ENCODE data around the gene CYTH3.
"Not testable (repeated sequence)": the region's sequence is repeated elsewhere in the genome, so short reads cannot be mapped to it uniquely, and the experiment has no call there.

Gene CYTH3

DNA sequence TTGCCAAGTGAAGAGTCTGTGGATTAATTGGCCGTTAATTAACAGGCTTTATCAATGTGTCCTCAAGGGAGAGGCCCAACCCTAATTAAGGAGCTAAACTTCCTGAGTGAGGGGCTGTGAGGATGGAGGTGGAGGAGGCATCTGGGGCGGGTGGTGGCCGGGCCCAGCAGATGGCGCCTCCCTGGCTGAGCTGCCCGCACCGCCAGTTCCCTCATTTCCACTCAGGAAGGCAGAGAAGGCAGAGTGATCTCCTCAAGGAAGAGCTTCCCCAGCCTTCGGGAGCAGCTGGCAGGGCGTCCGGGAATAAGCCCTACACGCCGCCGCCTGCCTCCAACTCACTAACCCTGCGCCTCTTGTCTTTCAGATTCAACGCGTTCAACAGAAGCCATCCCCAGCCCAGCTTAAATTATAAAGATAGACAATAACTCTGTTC lies 112.2 kb downstream of the CYTH3 start:
- Histone ChIP-seq H3K4me3 (no peak overlapping the region), H3K27ac (peak overlapping the region in 7 of 21 experiments; percentile 2 to 61 (median 37))

DNA sequence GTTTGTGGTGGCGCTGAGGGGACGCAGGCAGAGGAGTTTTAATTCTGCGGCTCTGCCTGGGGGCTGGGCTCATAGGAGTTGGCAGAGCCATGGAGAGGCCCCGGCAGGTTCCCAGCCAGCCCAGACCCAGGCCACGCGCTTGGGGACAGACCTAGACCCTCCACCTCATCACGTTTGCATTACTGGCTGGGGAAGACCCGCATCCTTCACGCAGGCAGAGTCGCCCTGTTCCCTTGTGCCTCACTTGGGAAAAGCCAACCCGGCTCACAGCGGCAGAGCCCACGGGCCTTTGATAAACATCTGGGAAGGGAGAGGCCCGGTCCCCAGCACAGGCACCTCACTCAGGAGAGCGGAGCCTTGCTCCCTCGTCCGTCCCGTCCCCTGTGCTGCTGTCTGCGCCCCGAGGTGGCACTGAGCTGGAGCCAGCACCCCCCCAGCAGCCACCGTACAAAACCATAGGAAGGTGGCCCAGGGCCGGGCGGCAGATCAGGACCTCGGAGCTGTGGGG lies 112.8 kb downstream of the CYTH3 start:
- Histone ChIP-seq H3K27ac (peak overlapping the region in 8 of 21 experiments; percentile 2 to 61 (median 40)), H3K4me3 (no peak overlapping the region)

DNA sequence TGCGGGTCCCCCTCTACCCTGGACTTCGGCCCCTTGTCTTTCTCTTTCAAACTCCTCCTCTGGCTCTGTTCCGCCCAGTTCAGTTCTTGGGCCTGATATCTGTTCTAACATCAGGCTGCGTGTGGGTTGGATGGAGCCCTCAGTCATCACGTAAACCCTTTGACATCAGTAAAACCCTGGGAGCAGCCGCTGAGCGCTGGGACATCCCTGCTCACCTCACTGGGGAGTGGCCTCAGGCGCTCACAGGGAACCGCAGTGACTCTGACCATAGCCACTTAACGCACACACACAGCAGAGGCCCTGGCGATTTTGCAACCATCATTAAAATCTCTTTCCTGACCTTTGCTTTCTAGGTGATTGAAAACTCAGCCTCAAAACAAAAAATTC lies 113.3 kb downstream of the CYTH3 start:
- Histone ChIP-seq H3K4me3 (no peak overlapping the region), H3K27ac (peak overlapping the region in 1 of 21 experiments; percentile 19)

DNA sequence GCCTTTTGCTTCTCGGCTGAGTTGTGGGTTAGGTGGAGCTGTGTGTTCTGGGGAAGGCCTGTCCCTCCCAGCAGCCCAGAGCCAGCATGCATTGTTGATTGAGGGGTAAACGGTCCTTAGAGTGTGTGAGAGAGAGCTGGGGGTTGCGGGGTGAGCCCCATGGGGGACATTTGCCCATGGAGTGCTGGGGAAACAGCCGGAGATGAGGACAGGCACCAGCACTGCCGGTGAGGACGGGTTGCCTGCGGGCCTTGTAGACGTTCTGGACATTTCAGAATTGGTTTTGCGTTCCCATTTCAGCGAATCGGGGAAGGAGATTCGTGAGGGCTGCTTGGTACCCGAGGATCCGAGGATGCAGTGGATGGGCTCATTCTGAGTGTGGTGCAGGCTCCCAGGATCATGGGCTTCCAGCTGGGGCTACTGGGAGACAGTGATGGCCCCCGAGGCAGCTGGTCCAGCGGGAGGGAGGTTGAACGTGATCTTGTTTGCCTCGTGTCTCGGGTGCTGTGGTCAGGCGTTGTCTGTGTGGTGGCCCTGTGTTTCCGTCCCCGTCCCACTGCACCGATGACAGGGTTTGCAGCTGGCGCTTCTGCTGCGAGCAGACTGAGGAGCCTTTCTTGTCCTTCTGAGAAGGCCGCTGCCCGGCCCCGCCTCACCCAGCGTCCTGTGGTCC lies 113.9 kb downstream of the CYTH3 start:
- Histone ChIP-seq H3K4me3 (no peak overlapping the region), H3K27ac (peak overlapping the region in 1 of 21 experiments; percentile 19)

DNA sequence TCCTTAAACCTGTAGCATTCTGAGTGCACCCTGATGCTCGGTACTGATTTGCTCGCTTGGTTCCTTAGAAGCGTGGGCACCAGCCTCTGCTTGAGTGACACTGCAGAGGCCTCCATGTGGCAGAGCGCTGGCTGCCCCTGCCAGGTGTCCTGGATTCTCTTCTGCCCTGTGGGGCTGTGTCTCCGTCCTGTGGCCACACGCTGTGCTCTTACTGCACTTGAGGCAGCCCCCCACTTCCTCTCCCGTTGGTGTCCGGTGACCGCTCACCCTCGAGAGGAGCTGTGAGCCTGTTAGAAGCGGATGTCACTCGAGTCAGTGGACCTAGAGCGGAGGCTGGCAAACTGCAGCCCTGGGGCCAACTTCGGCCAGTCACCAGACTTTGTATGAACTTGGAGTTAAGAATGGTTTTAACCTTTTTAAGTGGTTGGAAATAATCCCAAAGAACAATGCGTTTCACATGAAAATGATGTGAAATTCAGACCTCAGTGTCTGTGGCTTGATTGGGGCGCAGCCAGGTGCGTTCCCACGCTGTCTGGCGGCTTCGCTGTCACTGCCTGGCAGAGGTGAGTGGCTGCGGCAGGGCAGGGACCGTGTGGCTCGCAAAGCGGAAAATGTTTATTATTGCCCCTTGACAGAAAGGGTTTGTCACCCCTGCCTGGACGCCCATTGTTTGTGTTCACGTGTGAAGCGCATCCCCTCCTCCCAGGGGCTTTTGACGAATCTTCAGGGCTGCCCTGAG lies 114.6 kb downstream of the CYTH3 start:
- no peak overlapping the region for H3K4me3 ChIP-seq
- H3K27ac ChIP-seq, result no peak overlapping the region

DNA sequence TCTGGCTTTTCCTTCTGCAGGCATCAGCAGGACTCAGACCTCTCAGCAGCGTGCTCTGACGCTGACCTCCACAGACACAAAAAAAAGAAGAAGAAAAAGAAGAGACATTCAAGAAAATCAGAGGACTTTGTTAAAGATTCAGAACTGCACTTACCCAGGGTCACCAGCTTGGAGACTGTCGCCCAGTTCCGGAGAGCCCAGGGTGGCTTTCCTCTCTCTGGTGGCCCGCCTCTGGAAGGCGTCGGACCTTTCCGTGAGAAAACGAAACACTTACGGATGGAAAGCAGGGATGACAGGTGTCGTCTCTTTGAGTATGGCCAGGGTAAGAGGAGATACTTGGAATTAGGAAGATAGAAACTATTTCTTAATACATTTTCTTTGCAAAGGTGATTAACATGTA lies 115.7 kb downstream of the CYTH3 start:
- no peak overlapping the region for H3K4me3 ChIP-seq
- no peak overlapping the region for H3K27ac ChIP-seq

DNA sequence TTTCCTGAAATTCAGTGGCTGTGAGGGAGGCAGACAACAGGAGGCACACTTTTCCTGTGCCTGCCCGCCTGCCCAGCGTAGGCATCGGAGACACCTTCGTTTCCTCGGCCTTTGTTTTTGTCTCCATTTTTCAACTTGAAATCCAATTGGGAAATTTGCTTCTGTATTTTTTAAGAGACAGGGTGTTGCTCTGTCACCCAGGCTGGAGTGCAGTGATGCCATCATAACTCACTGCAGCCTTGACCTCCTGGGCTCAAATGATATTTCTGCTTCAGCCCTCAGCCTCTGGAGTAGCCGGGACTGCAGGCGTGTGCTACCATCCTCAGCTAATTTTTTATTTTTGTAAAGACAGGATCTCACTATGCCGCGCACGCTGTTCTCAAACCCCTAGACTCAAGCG lies 116.8 kb downstream of the CYTH3 start:
- no peak overlapping the region for H3K4me3 ChIP-seq
- no peak overlapping the region for H3K27ac ChIP-seq

DNA sequence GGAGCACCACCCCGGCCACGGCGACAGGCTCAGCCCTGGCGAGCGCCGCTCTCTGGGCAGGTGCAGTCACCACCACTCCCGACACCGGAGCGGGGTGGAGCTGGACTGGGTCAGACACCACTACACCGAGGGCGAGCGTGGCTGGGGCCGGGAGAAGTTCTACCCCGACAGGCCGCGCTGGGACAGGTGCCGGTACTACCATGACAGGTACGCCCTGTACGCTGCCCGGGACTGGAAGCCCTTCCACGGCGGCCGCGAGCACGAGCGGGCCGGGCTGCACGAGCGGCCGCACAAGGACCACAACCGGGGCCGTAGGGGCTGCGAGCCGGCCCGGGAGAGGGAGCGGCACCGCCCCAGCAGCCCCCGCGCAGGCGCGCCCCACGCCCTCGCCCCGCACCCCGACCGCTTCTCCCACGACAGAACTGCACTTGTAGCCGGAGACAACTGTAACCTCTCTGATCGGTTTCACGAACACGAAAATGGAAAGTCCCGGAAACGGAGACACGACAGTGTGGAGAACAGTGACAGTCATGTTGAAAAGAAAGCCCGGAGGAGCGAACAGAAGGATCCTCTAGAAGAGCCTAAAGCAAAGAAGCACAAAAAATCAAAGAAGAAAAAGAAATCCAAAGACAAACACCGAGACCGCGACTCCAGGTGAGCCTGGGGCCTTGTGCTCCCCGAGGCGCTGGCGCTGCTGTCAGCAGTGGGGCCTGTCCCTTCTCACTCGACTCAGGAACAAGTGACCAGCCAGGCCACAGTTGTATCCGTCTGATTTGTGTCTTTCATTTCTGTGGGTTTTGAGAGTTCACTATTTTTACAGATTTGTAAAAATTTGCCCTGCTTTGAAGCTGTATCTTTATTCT lies 117.7 kb downstream of the CYTH3 start:
- no peak overlapping the region for H3K4me3 ChIP-seq

DNA sequence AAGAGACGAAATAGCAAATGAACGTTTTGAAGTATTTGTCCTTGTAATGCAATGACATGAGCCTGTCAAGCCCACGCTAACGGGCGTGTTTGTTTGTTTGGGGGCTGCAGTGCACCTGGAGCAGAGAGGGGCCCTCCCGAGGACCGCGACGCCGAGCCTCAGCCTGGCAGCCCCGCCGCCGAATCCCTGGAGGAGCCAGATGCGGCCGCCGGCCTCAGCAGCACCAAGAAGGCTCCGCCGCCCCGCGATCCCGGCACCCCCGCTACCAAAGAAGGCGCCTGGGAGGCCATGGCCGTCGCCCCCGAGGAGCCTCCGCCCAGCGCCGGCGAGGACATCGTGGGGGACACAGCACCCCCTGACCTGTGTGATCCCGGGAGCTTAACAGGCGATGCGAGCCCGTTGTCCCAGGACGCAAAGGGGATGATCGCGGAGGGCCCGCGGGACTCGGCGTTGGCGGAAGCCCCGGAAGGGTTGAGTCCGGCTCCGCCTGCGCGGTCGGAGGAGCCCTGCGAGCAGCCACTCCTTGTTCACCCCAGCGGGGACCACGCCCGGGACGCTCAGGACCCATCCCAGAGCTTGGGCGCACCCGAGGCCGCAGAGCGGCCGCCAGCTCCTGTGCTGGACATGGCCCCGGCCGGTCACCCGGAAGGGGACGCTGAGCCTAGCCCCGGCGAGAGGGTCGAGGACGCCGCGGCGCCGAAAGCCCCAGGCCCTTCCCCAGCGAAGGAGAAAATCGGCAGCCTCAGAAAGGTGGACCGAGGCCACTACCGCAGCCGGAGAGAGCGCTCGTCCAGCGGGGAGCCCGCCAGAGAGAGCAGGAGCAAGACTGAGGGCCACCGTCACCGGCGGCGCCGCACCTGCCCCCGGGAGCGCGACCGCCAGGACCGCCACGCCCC lies 118.5 kb downstream of the CYTH3 start:
- no peak overlapping the region for H3K27ac ChIP-seq
- no peak overlapping the region for H3K4me3 ChIP-seq

More for the DNA sequence above, 117.7 kb downstream of the CYTH3 start:
- H3K27ac ChIP-seq, result no peak overlapping the region

DNA sequence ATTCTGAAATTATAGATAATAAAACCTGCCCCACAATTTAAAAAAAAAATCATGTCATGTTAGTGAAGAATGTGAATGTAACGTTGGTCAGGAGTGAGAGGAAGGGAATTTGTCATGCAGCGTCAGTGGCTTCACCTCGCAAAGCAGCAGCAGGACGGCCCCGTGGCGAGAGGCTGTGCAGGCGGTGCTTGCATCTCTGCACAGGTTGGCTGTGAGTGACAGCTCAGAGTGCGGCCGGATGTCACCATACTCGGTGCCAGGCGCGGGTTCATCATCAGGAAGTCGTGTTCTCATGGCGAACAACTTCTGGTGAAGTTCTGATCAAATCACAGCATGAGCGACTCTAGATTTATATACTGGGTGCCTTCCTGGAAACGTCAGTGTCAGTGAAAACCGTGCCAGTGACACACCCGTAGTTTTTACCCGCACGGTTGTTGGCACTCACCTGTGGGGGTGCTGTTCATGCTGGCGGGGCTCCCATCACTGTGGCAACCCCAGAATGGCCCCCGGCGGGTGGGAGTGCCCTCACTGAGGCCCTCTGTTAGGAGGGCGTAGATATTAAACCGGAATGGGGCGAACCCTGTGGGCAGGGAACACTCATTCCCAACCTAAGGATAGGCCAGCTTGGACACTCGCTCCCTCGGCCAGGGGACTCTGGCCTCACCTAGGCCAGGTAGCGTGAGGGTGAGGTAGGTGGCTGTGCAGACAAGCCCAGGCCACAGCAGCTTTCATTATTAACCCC lies 120.3 kb downstream of the CYTH3 start:
- H3K27ac ChIP-seq, result no peak overlapping the region

DNA sequence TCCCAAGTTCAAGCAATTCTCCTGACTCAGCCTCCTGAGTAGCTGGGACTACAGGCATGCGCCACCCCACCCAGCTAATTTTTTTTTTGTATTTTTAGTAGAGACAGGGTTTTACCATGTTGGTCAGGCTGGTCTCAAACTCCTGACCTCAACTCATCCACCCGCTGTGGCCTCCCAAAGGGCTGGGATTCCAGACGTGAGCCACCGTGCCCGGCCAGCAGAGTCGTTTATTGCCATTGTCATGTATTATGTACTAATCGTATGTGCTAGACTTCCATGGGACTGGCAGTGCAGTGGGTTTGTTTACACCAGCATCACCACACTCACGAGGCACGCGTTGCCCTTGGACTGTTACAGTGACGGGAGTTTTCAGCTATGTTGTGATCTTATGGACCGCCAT lies 120.9 kb downstream of the CYTH3 start:
- not testable (repeated sequence) for H3K27ac ChIP-seq, H3K4me3 ChIP-seq

More for the DNA sequence above, 120.3 kb downstream of the CYTH3 start:
- no peak overlapping the region for H3K4me3 ChIP-seq

DNA sequence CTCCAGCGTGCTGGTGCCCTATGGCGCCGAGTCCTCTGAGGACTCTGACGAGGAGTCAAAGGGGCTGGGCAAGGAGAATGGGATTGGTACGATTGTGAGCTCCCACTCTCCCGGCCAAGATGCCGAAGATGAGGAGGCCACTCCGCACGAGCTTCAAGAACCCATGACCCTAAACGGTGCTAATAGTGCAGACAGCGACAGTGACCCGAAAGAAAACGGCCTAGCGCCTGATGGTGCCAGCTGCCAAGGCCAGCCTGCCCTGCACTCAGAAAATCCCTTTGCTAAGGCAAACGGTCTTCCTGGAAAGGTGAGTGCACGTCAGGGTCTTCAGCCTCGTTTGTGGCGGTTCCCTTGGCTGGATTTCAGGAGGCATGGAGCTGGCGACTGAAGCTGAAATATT lies 122.4 kb downstream of the CYTH3 start:
- no peak overlapping the region for H3K27ac ChIP-seq
- no peak overlapping the region for H3K4me3 ChIP-seq

DNA sequence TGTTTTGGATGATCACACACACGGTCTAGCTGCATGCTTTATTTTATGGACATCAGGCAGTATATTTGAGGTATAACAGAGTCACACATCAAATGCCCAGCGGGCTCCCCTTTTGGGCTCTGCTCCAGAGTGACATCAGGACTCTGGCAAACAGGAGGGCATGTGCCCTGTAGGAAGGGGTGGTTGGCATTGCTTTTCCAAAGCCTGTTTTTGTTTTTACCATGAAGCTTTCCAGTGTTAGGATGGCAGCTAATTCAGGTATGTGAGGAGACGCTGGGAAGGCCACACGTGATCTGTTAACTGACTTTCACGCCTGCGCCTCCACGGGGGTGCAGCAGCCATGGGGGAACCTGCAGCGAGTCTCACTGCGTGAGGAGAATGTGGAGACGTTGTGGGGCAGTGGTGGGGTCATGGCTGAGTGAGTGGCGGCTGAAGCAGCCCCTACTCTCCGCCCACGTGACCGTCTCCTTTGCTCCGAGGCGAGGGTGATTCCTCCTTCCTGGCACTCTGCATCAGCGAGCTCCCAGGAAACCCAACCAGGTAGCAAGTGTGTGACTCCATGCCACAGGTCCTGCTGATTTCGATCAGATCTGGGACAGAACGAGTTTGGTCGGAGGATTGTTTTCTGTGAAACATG lies 123.6 kb downstream of the CYTH3 start:
- Histone ChIP-seq H3K27ac (no peak overlapping the region), H3K4me3 (no peak overlapping the region)

DNA sequence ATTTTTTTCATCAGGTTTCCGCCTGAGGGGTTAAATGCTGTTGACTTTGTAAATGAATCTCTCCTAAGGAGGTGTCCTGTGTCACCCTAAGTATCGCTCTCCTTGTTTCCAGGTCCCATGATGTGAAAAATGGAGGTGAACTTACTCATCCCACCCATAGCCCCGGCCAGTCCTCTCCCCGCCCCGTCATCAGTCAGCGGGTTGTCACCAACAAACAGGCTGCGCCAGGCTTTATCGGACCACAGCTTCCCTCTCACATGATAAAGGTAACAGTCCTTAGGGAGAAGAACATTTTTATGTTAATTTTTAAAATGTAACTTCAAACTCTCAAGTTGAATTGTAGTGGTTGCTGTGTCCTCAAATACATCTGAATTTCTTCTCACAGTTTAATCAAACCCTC lies 124.8 kb downstream of the CYTH3 start:
- Histone ChIP-seq H3K27ac (no peak overlapping the region), H3K4me3 (no peak overlapping the region)

DNA sequence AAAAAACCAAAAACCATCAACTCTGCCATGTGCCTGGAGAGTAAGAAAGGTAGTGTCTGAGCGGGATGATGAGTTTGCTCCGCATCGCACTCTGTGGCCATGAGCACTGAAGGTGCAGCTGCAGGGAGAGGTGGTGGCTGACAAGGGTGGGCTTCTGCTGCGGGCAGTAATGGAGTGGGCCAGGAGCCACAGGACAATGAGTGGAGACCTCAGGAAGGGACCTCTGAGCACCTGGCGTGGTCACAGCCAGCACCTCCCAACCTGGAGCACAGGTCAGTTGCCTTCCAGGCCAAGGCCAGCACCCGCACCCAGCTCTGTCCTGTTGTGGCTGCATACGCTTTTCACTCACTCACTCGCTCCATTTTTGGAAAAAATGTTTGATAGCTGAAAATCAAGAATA lies 125.8 kb downstream of the CYTH3 start:
- Histone ChIP-seq H3K27ac (no peak overlapping the region), H3K4me3 (no peak overlapping the region)

DNA sequence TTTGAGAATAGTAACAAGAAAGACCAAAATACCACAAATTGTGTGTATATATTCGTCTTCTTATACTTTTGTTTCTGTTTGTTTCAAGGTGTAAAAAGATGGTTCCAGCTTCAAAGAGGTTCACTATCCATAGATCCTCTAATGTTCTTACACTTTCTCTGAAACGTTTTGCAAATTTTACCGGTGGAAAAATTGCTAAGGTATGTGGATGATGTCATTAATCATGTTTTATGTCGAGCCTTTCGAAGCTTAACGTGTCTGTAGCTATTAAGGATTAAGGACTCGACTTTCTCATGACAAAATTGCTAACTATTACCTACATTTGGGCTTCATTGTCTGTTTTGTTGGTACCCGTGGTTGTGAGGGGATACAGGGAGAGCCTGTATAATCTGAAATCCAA lies 128.4 kb downstream of the CYTH3 start:
- no peak overlapping the region for H3K27ac ChIP-seq
- no peak overlapping the region for H3K4me3 ChIP-seq

DNA sequence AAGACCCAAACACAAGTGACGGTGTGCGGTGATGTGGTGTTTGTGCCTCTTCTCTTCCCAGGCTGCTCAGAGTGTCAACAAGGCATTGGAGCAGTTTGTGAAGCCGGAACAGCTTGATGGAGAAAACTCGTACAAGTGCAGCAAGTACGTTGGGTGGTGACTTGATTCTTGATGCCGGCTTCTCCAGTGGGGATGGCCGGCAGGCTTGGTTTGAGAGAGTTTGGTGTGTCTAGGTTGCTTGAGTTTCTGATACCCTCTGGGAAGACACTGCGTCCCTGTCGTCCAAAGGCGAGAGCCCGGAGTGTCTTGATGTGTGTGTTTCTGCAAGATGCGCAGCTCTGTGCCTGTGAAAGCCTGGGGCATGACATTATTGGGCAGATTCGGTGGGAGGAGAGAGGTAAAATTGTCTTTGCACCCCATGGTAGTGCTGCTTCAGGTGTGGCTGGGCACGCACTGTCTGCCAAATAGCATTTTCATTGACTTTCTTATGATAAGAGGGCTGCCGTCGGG lies 129.5 kb downstream of the CYTH3 start:
- Histone ChIP-seq H3K4me3 (no peak overlapping the region), H3K27ac (no peak overlapping the region)
